Ishikawa (cell line): Measurements from ENCODE around the gene SMARCE1.

Experiments
- CEBPB ChIP-seq: IDR thresholded peaks from 2 replicates; pipeline ENCODE4 v1.6.1; 2012
- CREB1 ChIP-seq: IDR thresholded peaks from 2 replicates; pipeline ENCODE4 v1.6.1; 2012; ENCODE audit warnings: low read depth
- EGR1 ChIP-seq: IDR thresholded peaks from 2 replicates; pipeline ENCODE4 v1.6.1; 2012
- EP300 ChIP-seq: IDR thresholded peaks from 2 replicates; pipeline ENCODE4 v1.6.1; 2012; ENCODE audit warnings: borderline replicate concordance
- FOXM1 ChIP-seq: IDR thresholded peaks from 2 replicates; pipeline ENCODE4 v1.6.1; 2012; ENCODE audit warnings: low read depth, borderline replicate concordance
- MAX ChIP-seq: IDR thresholded peaks from 2 replicates; pipeline ENCODE4 v1.6.1; 2012
- NFIC ChIP-seq: IDR thresholded peaks from 2 replicates; pipeline ENCODE4 v1.6.1; 2012
- RAD21 ChIP-seq: IDR thresholded peaks from 2 replicates; pipeline ENCODE4 v1.6.1; 2012; ENCODE audit warnings: low read depth
- REST ChIP-seq: IDR thresholded peaks from 2 replicates; pipeline ENCODE4 v1.6.1; 2012; ENCODE audit warnings: low read depth, mild to moderate bottlenecking
- TAF1 ChIP-seq: IDR thresholded peaks from 2 replicates; pipeline ENCODE4 v1.6.1; 2012; ENCODE audit warnings: low read depth, mild to moderate bottlenecking
- TCF12 ChIP-seq: IDR thresholded peaks from 2 replicates; pipeline ENCODE4 v1.6.1; 2012; ENCODE audit warnings: low read depth
- TEAD4 ChIP-seq: IDR thresholded peaks from 2 replicates; pipeline ENCODE4 v1.6.1; 2012
- USF1 ChIP-seq: IDR thresholded peaks from 2 replicates; pipeline ENCODE4 v1.6.1; 2012
- YY1 ChIP-seq: IDR thresholded peaks from 2 replicates; pipeline ENCODE4 v1.6.1; 2012; ENCODE audit warnings: low read depth
- ZBTB7A ChIP-seq: IDR thresholded peaks from 2 replicates; pipeline ENCODE4 v1.6.1; 2012; ENCODE audit warnings: low read depth

Gene SMARCE1

GRCh38 chr17:40606548-40607353, 40.9 kb downstream of the SMARCE1 start:
- no peak for TF ChIP-seq TCF12
- no peak for TF ChIP-seq CEBPB
- TF ChIP-seq MAX = no peak
- no peak for TF ChIP-seq TEAD4
- no peak for TF ChIP-seq YY1
- TF ChIP-seq TAF1 = no peak
- no peak for TF ChIP-seq ZBTB7A
- TF ChIP-seq REST = no peak
- TF ChIP-seq FOXM1 = no peak
- no peak for TF ChIP-seq USF1
- TF ChIP-seq EP300 = no peak
- no peak for TF ChIP-seq CREB1
- no peak for TF ChIP-seq EGR1
- no peak for TF ChIP-seq RAD21

- TF ChIP-seq USF1 (no peak), REST (no peak), EP300 (no peak), ZBTB7A (no peak), EGR1 (no peak), CREB1 (no peak), TEAD4 (no peak), TCF12 (no peak), CEBPB (no peak), FOXM1 (no peak), YY1 (no peak), RAD21 (no peak)
Measured at GRCh38 chr17:40605306-40605705, 42.3 kb downstream of the SMARCE1 start.

- no peak for TF ChIP-seq NFIC
- no peak for TF ChIP-seq FOXM1
- no peak for TF ChIP-seq TAF1
- TF ChIP-seq CREB1 = no peak
- TF ChIP-seq USF1 = no peak
- TF ChIP-seq ZBTB7A = no peak
- no peak for TF ChIP-seq TEAD4
- no peak for TF ChIP-seq TCF12
- TF ChIP-seq MAX = no peak
- no peak for TF ChIP-seq RAD21
- no peak for TF ChIP-seq REST
- no peak for TF ChIP-seq EGR1
- TF ChIP-seq EP300 = no peak
- no peak for TF ChIP-seq CEBPB
- TF ChIP-seq YY1 = no peak
Measured at GRCh38 chr17:40604327-40605080, 43.1 kb downstream of the SMARCE1 start.
